Measurements from ENCODE around the gene SLC25A33.
A peak's percentile ranks its signal among the peaks of the same experiment; 100 is the strongest.

Gene SLC25A33

DNA sequence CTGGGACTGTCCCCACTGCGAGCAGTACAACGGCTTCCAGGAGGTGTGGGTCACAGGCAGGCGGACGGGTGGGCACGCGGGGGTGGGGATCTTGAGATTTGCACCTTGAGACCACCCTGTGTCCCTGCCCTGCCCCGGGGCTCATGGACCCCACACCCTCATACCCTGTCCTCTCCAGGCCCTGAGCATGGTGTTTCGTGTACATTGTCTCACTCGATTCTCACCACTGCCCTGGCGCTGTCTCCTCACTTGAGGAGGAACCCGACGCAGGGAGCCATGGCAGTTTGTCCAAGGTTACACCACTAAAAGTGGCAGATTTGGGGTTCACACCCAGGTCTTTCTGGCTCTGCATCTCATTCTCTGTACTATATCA is 56.7 kb downstream of the SLC25A33 start:
- DNase-seq = no peak
- Histone ChIP-seq H3K27me3 (no peaks in the 10 kb centered on the region), H3K9me3 (no peaks in the 10 kb centered on the region), H3K36me3 (peaks cover 27% of the 10 kb centered on the region), H3K4me1 (peaks cover 52% of the 10 kb centered on the region), H3K4me3 (ENCODE audit: low read depth, low read length) (no peak overlapping the region)
- TF ChIP-seq, protein P1, sequence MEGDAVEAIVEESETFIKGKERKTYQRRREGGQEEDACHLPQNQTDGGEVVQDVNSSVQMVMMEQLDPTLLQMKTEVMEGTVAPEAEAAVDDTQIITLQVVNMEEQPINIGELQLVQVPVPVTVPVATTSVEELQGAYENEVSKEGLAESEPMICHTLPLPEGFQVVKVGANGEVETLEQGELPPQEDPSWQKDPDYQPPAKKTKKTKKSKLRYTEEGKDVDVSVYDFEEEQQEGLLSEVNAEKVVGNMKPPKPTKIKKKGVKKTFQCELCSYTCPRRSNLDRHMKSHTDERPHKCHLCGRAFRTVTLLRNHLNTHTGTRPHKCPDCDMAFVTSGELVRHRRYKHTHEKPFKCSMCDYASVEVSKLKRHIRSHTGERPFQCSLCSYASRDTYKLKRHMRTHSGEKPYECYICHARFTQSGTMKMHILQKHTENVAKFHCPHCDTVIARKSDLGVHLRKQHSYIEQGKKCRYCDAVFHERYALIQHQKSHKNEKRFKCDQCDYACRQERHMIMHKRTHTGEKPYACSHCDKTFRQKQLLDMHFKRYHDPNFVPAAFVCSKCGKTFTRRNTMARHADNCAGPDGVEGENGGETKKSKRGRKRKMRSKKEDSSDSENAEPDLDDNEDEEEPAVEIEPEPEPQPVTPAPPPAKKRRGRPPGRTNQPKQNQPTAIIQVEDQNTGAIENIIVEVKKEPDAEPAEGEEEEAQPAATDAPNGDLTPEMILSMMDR (IDR thresholded peaks at IDR 0.05; ENCODE audit: low read depth, low read length) = no peak

DNA sequence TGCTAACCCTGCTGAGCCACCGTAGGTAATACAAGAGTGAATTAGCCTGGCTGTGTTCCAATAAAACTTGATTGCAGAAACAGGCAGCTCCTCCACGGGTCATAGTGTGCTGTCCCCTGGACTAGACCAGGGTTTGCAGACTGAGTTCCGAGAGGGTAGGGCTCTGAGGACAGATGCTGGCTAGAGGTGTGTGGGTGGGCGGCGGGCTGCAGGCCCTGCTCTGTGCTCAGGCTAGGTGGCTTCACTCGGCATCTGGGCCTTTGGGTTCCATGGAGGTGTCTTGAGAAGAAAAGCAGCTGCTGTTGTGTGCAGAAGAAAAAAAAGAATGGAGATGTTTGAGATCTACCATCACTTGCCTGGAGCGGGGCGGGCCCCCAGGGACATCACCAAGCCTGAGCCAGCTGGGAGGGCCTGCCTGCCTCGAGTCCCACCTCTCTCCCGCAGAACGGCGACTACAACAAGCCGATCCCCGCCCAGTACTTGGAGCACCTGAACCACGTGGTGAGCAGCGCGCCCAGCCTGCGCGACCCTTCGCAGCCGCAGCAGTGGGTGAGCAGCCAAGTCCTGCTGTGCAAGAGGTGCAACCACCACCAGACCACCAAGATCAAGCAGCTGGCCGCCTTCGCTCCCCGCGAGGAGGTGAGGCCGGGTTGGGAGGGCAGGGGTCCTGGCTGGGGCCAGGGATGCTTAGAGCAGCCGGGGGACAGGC is 57.3 kb downstream of the SLC25A33 start:
- H3K27me3 ChIP-seq = no peaks in the 10 kb centered on the region
- DNase-seq = peak; percentile 61
- TF ChIP-seq, protein P1 (IDR thresholded peaks at IDR 0.05; ENCODE audit: low read depth, low read length) = no peak
- no peaks in the 10 kb centered on the region for H3K9me3 ChIP-seq
- H3K36me3 ChIP-seq = peaks cover 30% of the 10 kb centered on the region
- peaks cover 50% of the 10 kb centered on the region for H3K4me1 ChIP-seq
- H3K4me3 ChIP-seq (ENCODE audit: low read depth, low read length) = no peak overlapping the region

- peaks cover 38% of the 10 kb centered on the region for H3K36me3 ChIP-seq
- H3K27me3 ChIP-seq = no peaks in the 10 kb centered on the region
- peaks cover 39% of the 10 kb centered on the region for H3K4me1 ChIP-seq
- H3K4me3 ChIP-seq (ENCODE audit: low read depth, low read length) = no peak overlapping the region
- no peak for DNase-seq
- TF ChIP-seq, protein P1 (IDR thresholded peaks at IDR 0.05; ENCODE audit: low read depth, low read length) = no peak
- H3K9me3 ChIP-seq = no peaks in the 10 kb centered on the region
These were observed 58.4 kb downstream of the SLC25A33 start for GRCh38 chr1:9597361-9598315.

GRCh38 chr1:9598316-9598700 is 59.0 kb downstream of the SLC25A33 start:
- TF ChIP-seq, protein P1 (IDR thresholded peaks at IDR 0.05; ENCODE audit: low read depth, low read length) = no peak

GRCh38 chr1:9599741-9600140 is 60.5 kb downstream of the SLC25A33 start:
- TF ChIP-seq, protein P1 (IDR thresholded peaks at IDR 0.05; ENCODE audit: low read depth, low read length) = no peak
- DNase-seq = no peak
- peaks cover 44% of the 10 kb centered on the region for H3K36me3 ChIP-seq
- no peaks in the 10 kb centered on the region for H3K9me3 ChIP-seq
- no peaks in the 10 kb centered on the region for H3K27me3 ChIP-seq
- peaks cover 26% of the 10 kb centered on the region for H3K4me1 ChIP-seq
- H3K4me3 ChIP-seq (ENCODE audit: low read depth, low read length) = no peak overlapping the region

More at GRCh38 chr1:9598316-9598700, 59.0 kb downstream of the SLC25A33 start:
- Histone ChIP-seq H3K9me3 (no peaks in the 10 kb centered on the region), H3K27me3 (no peaks in the 10 kb centered on the region), H3K4me1 (peaks cover 33% of the 10 kb centered on the region), H3K36me3 (peaks cover 44% of the 10 kb centered on the region), H3K4me3 (ENCODE audit: low read depth, low read length) (no peak overlapping the region)
- no peak for DNase-seq
